ENCODE data around the gene MCHR1. TPM values are rescaled to one million over a fixed set of nuclear protein-coding genes. Genes with fewer than 3 reads are reported as not detected.
A peak's percentile ranks its signal among the peaks of the same experiment; 100 is the strongest.

MCHR1 gene
- polyA plus RNA-seq (ENCODE audit: insufficient read depth in 1 of 5, insufficient read length in 5 of 5, low replicate concordance in 1 of 5) = under 1 TPM; 0.16 to 0.42 (median 0.22) TPM
- long read RNA-seq, donor 1 = 0 reads
- long read RNA-seq, donor 2 = 0 reads
- long read RNA-seq, donor 3 = 0 reads
- long read RNA-seq, donor 4 = 0 reads
- long read RNA-seq, donor 5 = 0 reads
- long read RNA-seq, donor 6 = 0 reads
- long read RNA-seq, donor 7 = 0 reads
- long read RNA-seq, donor 8 = 0 reads

- no peak for DNase-seq
Measured at GRCh38 chr22:40679249-40679963, at the start of gene MCHR1. TSS of gene MCHR1 (plus strand) at chr22:40679484. CDS start at chr22:40679653, 169 bp downstream.

GRCh38 chr22:40631925-40632324 is 47.4 kb upstream of the MCHR1 start:
- DNase-seq = no peak

GRCh38 chr22:40633036-40633435 is 46.2 kb upstream of the MCHR1 start:
- DNase-seq = no peak

- no peak for DNase-seq
Measured at GRCh38 chr22:40634119-40634903, 45.0 kb upstream of the MCHR1 start.

GRCh38 chr22:40635043-40635939 is 44.0 kb upstream of the MCHR1 start:
- no peak for DNase-seq

GRCh38 chr22:40635940-40636379 is 43.3 kb upstream of the MCHR1 start:
- DNase-seq = no peak

GRCh38 chr22:40636380-40637182 is 42.7 kb upstream of the MCHR1 start, which contains the start of gene MRTFA:
TSS of gene MRTFA (minus strand) at chr22:40636719.
- peak; percentile 100 for DNase-seq

GRCh38 chr22:40637183-40638150 is 41.8 kb upstream of the MCHR1 start:
- no peak for DNase-seq

GRCh38 chr22:40638261-40638660 is 41.0 kb upstream of the MCHR1 start:
- DNase-seq = no peak

GRCh38 chr22:40641269-40641668 is 38.0 kb upstream of the MCHR1 start:
- DNase-seq = no peak

GRCh38 chr22:40642316-40642715 is 37.0 kb upstream of the MCHR1 start:
- no peak for DNase-seq

GRCh38 chr22:40645579-40646197 is 33.6 kb upstream of the MCHR1 start:
- no peak for DNase-seq

GRCh38 chr22:40648386-40648785 is 30.9 kb upstream of the MCHR1 start:
- no peak for DNase-seq

GRCh38 chr22:40651057-40651456 is 28.2 kb upstream of the MCHR1 start:
- no peak for DNase-seq

- DNase-seq = peak; percentile 93 to 96
Measured at GRCh38 chr22:40651563-40652501, 27.5 kb upstream of the MCHR1 start.

GRCh38 chr22:40653361-40653760 is 25.9 kb upstream of the MCHR1 start:
- DNase-seq = no peak

- DNase-seq = peak; percentile 72 to 75
Measured at GRCh38 chr22:40654522-40655167, 24.6 kb upstream of the MCHR1 start.
